Testis (tissue), 3 donors: Measurements from ENCODE around the gene TUBB2B. TPM values are rescaled to one million over a fixed set of nuclear protein-coding genes. Genes with fewer than 3 reads are reported as not detected.
"Not testable (repeated sequence)": the region's sequence is repeated elsewhere in the genome, so short reads cannot be mapped to it uniquely, and the experiment has no call there.

ENCODE experiments used
- DNase-seq: peaks from one replicate; pipeline ENCODE4 v3.0.0-alpha.2; 2019
- H3K27ac ChIP-seq, 2 donors: fragments of 200-600 bp; sonication (generic); one replicate each; pipeline ENCODE4 v1.5.1; 2019
- H3K27me3 ChIP-seq: fragments of 200-600 bp; sonication (generic); one replicate; pipeline ENCODE4 v1.5.1; 2019
- H3K36me3 ChIP-seq: fragments of 200-600 bp; sonication (generic); one replicate; pipeline ENCODE4 v1.5.1; 2017; ENCODE audit warnings: low read depth; ENCODE audit errors: missing control alignments
- H3K4me1 ChIP-seq: fragments of 200-600 bp; sonication (generic); one replicate; pipeline ENCODE4 v1.5.1; 2019
- H3K4me3 ChIP-seq, 2 donors: fragments of 200-600 bp; sonication (generic); one replicate each; pipeline ENCODE4 v1.5.1; 2017 to 2019
- H3K9me3 ChIP-seq: fragments of 200-600 bp; sonication (generic); one replicate; pipeline ENCODE4 v1.5.1; 2017
- POLR2A ChIP-seq: fragments of 450-650 bp; IDR thresholded peaks from one replicate; pipeline ENCODE4 v1.6.1; 2017; ENCODE audit warnings: antibody characterized with exemption, mild to moderate bottlenecking, moderate library complexity
- WGBS, 2 donors: methylation state at CpG; one replicate each; pipeline ENCODE4 v1.1.5; 2018; 5-methylcytosine and 5-hydroxymethylcytosine counted together
- intact Hi-C: fragments of 100-400 bp; cut with DNase I; formaldehyde crosslinking; loops from one replicate; pipeline ENCODE4 v1.15.1; 2023; ENCODE audit warnings: low total_unique reads
- polyA plus RNA-seq: library from polyadenylated mRNA; stranded (reverse); fragments of 350-450 nt; fragmentation: Illumina TruSeq; extraction: RNeasy Lipid Tissue Mini Kit (QIAGEN cat#74804); gene quantifications from one replicate; pipeline ENCODE4 v1.2.3, GENCODE V29; 2014; ENCODE audit warnings: low read depth, low replicate concordance; ENCODE audit not compliant: insufficient read depth
- total RNA-seq, 2 donors: library from RNA; depleted of rRNA; stranded (reverse); fragments of >200 nt; gene quantifications; one replicate each; pipeline ENCODE4 v1.2.3, GENCODE V29; 2016
- TF ChIP-seq, protein P1 (sequence below), 3 experiments: fragments of 450-650 bp in 2 of 3; fragments of 200-600 bp in 1 of 3; sonication (generic) in 1 of 3; IDR thresholded peaks; one replicate each; pipeline ENCODE4 v1.5.1; 2016 to 2019; ENCODE audit warnings: antibody characterized with exemption in 3 of 3, mild to moderate bottlenecking in 2 of 3, moderate library complexity in 1 of 3

TUBB2B gene
- total and polyA plus RNA-seq, 3 donors from 2014 or later = 1.6 to 3.6 (median 2.2) TPM

DNA sequence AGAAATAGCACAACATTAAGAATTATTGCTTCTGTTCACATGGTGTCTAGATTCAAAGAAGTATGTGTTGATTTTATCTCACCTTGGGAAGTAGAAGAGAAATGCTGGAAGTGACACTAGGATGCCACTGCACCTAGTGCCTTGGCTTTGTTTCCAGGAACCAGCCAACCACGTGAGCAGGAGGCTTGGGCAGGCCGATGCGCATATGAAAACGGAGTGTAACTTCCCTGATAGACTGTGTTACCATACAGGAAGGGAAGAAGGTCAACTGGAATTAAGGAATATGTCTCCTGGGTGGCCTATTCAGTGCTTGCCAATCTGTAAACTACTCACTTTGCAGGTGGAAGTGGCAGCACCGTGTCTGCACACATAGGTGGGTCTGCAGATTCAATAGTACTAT lies 28.1 kb downstream of the TUBB2B start:
- Histone ChIP-seq H3K9me3 (no peaks in the 10 kb centered on the region), H3K4me3 (no peak overlapping the region), H3K4me1 (no peaks in the 10 kb centered on the region), H3K27me3 (no peaks in the 10 kb centered on the region), H3K27ac (no peak overlapping the region), H3K36me3 (no peaks in the 10 kb centered on the region)
- DNase-seq = no peak
- 81 to 90% methylated on average over 5 of the region's 5 CpGs for WGBS, 2 donors
- intact Hi-C loops = no loop called here
- TF ChIP-seq POLR2A = no peak
- TF ChIP-seq, protein P1, sequence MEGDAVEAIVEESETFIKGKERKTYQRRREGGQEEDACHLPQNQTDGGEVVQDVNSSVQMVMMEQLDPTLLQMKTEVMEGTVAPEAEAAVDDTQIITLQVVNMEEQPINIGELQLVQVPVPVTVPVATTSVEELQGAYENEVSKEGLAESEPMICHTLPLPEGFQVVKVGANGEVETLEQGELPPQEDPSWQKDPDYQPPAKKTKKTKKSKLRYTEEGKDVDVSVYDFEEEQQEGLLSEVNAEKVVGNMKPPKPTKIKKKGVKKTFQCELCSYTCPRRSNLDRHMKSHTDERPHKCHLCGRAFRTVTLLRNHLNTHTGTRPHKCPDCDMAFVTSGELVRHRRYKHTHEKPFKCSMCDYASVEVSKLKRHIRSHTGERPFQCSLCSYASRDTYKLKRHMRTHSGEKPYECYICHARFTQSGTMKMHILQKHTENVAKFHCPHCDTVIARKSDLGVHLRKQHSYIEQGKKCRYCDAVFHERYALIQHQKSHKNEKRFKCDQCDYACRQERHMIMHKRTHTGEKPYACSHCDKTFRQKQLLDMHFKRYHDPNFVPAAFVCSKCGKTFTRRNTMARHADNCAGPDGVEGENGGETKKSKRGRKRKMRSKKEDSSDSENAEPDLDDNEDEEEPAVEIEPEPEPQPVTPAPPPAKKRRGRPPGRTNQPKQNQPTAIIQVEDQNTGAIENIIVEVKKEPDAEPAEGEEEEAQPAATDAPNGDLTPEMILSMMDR (IDR thresholded peaks at IDR 0.05) = no peak

DNA sequence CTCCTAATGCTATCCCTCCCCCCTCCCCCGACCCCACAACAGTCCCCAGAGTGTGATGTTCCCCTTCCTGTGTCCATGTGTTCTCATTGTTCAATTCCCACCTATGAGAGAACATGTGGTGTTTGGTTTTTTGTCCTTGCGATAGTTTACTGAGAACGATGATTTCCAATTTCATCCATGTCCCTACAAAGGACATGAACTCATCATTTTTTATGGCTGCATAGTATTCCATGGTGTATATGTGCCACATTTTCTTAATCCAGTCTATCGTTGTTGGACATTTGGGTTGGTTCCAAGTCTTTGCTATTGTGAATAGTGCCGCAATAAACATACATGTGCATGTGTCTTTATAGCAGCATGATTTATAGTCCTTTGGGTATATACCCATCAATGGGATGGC lies 29.7 kb downstream of the TUBB2B start:
- H3K27ac ChIP-seq, H3K36me3 ChIP-seq, DNase-seq, H3K4me3 ChIP-seq, H3K27me3 ChIP-seq, H3K9me3 ChIP-seq, intact Hi-C loops, H3K4me1 ChIP-seq: not testable (repeated sequence)
- WGBS, 2 donors = 86 to 91% methylated on average over 2 to 5 of the region's 5 CpGs

DNA sequence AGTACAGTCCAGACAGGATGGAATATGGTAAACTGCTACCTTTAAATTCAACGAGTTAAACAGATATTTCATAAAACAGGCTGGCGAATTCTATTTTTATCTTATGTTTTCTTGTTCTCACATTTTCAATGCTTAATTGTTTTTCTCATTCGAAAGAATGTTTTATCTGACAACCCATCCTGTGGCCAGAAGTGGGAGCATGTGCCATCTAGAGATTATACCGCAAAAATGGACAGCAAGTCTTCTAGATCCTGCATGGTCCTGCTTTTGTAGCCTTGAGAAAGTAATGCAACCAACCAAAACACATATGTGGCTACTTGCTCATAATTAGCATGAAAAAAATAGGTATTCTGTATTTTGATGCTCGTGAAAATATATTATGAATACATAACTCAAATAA lies 30.7 kb downstream of the TUBB2B start:
- DNase-seq = no peak
- WGBS, 2 donors = 58 to 72% methylated on average over 5 of the region's 5 CpGs
- Histone ChIP-seq H3K4me1 (no peaks in the 10 kb centered on the region), H3K27me3 (no peaks in the 10 kb centered on the region), H3K9me3 (no peaks in the 10 kb centered on the region), H3K4me3 (no peak overlapping the region), H3K27ac (no peak overlapping the region), H3K36me3 (no peaks in the 10 kb centered on the region)
- intact Hi-C loops = no loop called here
- no peak for TF ChIP-seq POLR2A
- TF ChIP-seq, protein P1 (IDR thresholded peaks at IDR 0.05) = no peak

DNA sequence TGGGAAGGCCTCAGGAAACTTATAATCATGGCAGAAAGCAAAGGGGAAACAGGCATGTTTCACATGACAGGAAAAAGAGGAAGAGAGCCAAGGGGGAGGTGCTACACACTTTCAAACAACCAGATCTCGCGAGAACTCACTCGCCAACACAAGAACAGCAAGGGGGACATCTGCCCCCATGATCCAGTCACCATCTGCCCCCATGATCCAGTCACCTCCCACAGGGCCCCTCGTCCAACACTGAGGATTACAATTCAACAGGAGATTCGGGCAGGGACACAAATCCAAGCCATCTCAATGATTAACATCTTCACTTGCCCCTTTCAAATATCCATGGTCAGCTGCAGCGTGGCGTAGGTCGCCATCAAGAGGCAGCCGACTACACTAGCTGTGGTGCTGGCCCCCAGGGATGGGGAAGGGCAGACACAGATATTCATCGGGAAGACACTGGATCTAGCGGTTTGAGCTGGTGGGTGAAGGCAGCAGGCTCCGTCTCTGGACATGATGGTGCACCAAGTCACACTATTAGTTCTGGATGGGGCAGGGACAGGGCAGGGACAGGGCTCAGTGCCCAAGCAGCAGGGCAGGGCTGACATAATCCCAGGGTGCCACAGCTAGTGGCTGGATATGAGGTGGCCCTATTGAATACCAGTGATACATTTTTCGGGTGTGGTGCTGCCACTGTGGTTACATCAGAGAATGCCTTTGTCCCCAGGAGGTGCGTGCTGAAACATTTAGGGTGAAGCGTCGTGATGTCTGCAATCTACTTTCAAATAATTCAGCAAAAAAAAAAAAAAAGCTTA lies 31.6 kb downstream of the TUBB2B start:
- H3K4me3 ChIP-seq = peak overlapping the region in 1 of 2 donors; percentile 23
- H3K36me3 ChIP-seq = no peaks in the 10 kb centered on the region
- no peaks in the 10 kb centered on the region for H3K27me3 ChIP-seq
- no peak overlapping the region for H3K27ac ChIP-seq
- peak; percentile 43 for DNase-seq
- TF ChIP-seq, protein P1 (IDR thresholded peaks at IDR 0.05) = no peak
- no peak for TF ChIP-seq POLR2A
- no peaks in the 10 kb centered on the region for H3K4me1 ChIP-seq
- intact Hi-C loops = no loop called here
- 59 to 73% methylated on average over 16 of the region's 16 CpGs for WGBS, 2 donors
- H3K9me3 ChIP-seq = no peaks in the 10 kb centered on the region

DNA sequence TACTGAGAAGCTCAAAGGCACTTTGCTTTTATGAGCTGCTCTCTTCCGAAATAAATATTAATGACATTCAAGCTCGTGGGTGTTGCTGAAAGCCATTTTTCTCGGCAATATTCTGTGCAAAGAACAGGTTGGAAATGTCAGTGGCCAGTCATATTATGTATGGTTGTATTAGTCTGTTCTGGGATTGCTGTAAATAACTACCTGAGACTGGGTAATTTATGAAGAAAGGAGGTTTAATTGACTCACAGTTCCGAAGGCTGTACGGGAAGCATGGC lies 32.1 kb downstream of the TUBB2B start:
- intact Hi-C loops = no loop called here
- TF ChIP-seq POLR2A = no peak
- TF ChIP-seq, protein P1 (IDR thresholded peaks at IDR 0.05) = no peak
- WGBS, 2 donors = 58 to 65% methylated on average over 5 of the region's 5 CpGs
- H3K27ac ChIP-seq = no peak overlapping the region
- H3K4me1 ChIP-seq = no peaks in the 10 kb centered on the region
- peak overlapping the region in 1 of 2 donors; percentile 23 for H3K4me3 ChIP-seq
- H3K36me3 ChIP-seq = no peaks in the 10 kb centered on the region
- H3K27me3 ChIP-seq = no peaks in the 10 kb centered on the region
- no peak for DNase-seq
- H3K9me3 ChIP-seq = no peaks in the 10 kb centered on the region
